NCI-H748 (cell line): ENCODE measurements around the gene CKAP5.
"Not testable (repeated sequence)": the region's sequence is repeated elsewhere in the genome, so short reads cannot be mapped to it uniquely, and the experiment has no call there.

Experiments used
- DNase-seq: peaks from one replicate; lab custom pipeline; 2025; ENCODE audit not compliant: unreplicated experiment; lab: John Stamatoyannopoulos, UW

Gene CKAP5

GRCh38 chr11:46727952-46728658 lies 118.0 kb downstream of the CKAP5 start:
- DNase-seq: no peak

- no peak for DNase-seq
These were observed 119.7 kb downstream of the CKAP5 start for GRCh38 chr11:46726206-46726862.

GRCh38 chr11:46725338-46726205 lies 120.5 kb downstream of the CKAP5 start:
- DNase-seq: no peak

- no peak for DNase-seq
These were observed 122.0 kb downstream of the CKAP5 start for GRCh38 chr11:46724088-46724487.

- no peak for DNase-seq
These were observed 122.8 kb downstream of the CKAP5 start for GRCh38 chr11:46723359-46723680.

GRCh38 chr11:46722566-46723358 lies 123.3 kb downstream of the CKAP5 start:
- no peak for DNase-seq

- no peak for DNase-seq
These were observed 124.8 kb downstream of the CKAP5 start for GRCh38 chr11:46721286-46721685.

GRCh38 chr11:46719543-46720218 lies 126.4 kb downstream of the CKAP5 start:
- no peak for DNase-seq

GRCh38 chr11:46719048-46719542 lies 127.0 kb downstream of the CKAP5 start, which contains the start of gene F2:
Gene F2, plus strand, starts transcription at chr11:46719213. Its CDS starts 23 bp downstream, at chr11:46719236.
- no peak for DNase-seq

- DNase-seq: peak; percentile 53
These were observed 127.7 kb downstream of the CKAP5 start for GRCh38 chr11:46718155-46719019.

- DNase-seq: not testable (repeated sequence)
These were observed 128.3 kb downstream of the CKAP5 start for GRCh38 chr11:46717825-46718154.

GRCh38 chr11:46712874-46713576 lies 133.1 kb downstream of the CKAP5 start:
- no peak for DNase-seq

- DNase-seq: no peak
These were observed 134.8 kb downstream of the CKAP5 start for GRCh38 chr11:46711303-46711702.

GRCh38 chr11:46710821-46711269 lies 135.2 kb downstream of the CKAP5 start:
- DNase-seq: no peak

GRCh38 chr11:46709351-46709750 lies 136.7 kb downstream of the CKAP5 start:
- DNase-seq: not testable (repeated sequence)

GRCh38 chr11:46706886-46707285 lies 139.2 kb downstream of the CKAP5 start:
- no peak for DNase-seq

- DNase-seq: no peak
These were observed 140.9 kb downstream of the CKAP5 start for GRCh38 chr11:46705070-46705688.

GRCh38 chr11:46701078-46701654 lies 144.9 kb downstream of the CKAP5 start:
- no peak for DNase-seq
